ENCODE measurements around the gene FAAP20. TPM values are rescaled to one million over a fixed set of nuclear protein-coding genes. Genes with fewer than 3 reads are reported as not detected.
A peak's percentile ranks its signal among the peaks of the same experiment; 100 is the strongest.

Gene FAAP20
- total and polyA plus RNA-seq, 2 of the 8 experiments (the other 6 are each of a cell fraction or from before 2014, with no cell fraction given): 58.4 to 99.8 TPM

DNA sequence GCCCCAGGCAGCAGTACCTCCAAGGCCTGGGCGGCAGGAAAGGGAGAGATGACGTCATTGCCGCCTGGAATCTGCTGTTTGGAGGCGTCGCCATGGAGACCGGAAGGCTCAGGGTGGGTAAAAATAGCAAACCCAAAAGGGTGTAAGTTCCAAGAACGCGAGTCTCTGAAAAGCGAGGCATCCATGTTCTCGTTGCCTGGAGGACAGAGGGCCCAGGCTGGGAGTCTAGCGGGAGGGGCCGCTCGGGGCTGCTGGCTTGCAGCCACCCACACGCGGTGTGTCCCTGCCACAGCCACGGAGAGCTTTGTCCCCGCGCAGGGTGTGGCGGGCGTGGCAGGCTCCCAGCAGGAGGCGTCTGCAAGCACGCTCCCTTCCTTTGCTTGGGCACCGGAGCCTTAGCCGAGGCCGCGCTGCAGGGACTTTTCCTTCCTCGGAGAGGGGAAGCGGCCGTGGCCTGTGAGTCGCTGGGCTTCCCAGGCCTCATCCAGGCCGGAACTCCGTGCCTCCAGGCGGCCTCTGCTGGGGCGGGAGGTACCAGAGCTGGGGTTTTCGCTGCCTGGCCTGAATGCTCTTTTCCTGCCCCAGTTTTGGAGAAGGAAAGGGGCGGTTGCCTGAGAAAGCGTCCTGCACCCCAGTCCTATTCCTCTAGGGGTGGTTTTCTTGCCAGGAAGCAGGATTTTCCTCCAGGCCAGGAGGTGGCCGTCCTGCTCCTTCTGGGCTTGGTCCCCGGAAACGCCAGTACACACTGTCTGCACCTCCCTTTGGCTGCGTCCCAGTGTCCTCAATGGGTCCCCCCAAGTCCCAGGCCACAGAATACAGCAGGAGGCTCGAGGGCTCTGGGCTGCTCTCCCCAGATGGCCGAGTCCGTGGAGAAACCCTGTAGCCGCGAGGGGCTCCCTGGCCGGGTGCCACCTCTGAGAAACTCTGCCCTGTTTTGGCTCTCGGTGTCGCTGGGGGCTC lies 18.2 kb upstream of the FAAP20 start (continued):
- TF ChIP-seq GABPA (IDR thresholded peaks at IDR 0.05; ENCODE audit: borderline replicate concordance, insufficient read depth, low read length): no peak
- TF ChIP-seq CHD2 (IDR thresholded peaks at IDR 0.05; ENCODE audit: low read length): no peak
- TF ChIP-seq JUND (IDR thresholded peaks at IDR 0.05; ENCODE audit: low read length): peak; percentile 99
- TF ChIP-seq POLR2A (IDR thresholded peaks at IDR 0.05; ENCODE audit: control extremely low read depth in 1 of 2, low read depth in 2 of 2, low read length in 2 of 2): peak in 1 of 2 experiments; percentile 87; a peak in 2 of 3 replicates
- no peak for TF ChIP-seq GTF2F1 (IDR thresholded peaks at IDR 0.05; ENCODE audit: borderline replicate concordance, low read depth, low read length)
- no peak for TF ChIP-seq SRF (IDR thresholded peaks at IDR 0.05; ENCODE audit: low read depth, low read length)
- no peak for TF ChIP-seq SAP30 (IDR thresholded peaks at IDR 0.05; ENCODE audit: insufficient read depth, insufficient replicate concordance, low read length)
- TF ChIP-seq KDM5A (IDR thresholded peaks at IDR 0.05; ENCODE audit: low read length): no peak
- TF ChIP-seq CBX8 (IDR thresholded peaks at IDR 0.05; ENCODE audit: borderline replicate concordance, low read depth, low read length): no peak
- TF ChIP-seq RFX5 (IDR thresholded peaks at IDR 0.05; ENCODE audit: borderline replicate concordance, low read depth, low read length): no peak
- no peak for TF ChIP-seq SIRT6 (IDR thresholded peaks at IDR 0.05; ENCODE audit: low read length)
- TF ChIP-seq TEAD4 (IDR thresholded peaks at IDR 0.05; ENCODE audit: low read depth, low read length): peak; percentile 92
- TF ChIP-seq SUZ12 (IDR thresholded peaks at IDR 0.05; ENCODE audit: low read length): no peak; the same call in 1 of the 2 replicates
- no peak for TF ChIP-seq BCL11A (IDR thresholded peaks at IDR 0.05; ENCODE audit: low read depth in 2 of 2, low read length in 2 of 2)
- no peak for TF ChIP-seq NRF1 (IDR thresholded peaks at IDR 0.05; ENCODE audit: low read depth, low read length)
- TF ChIP-seq SP4 (IDR thresholded peaks at IDR 0.05; ENCODE audit: low read length): no peak
- TF ChIP-seq ATF3 (IDR thresholded peaks at IDR 0.05; ENCODE audit: insufficient read depth, low read depth, low read length): no peak
- TF ChIP-seq HDAC2 (IDR thresholded peaks at IDR 0.05; ENCODE audit: borderline replicate concordance in 1 of 2, low read depth in 2 of 2, low read length in 2 of 2): 0 out of 4 replicates have a peak, but pooled peaks of 1 of the 2 experiments have one; percentile 31
- no peak for TF ChIP-seq NANOG (IDR thresholded peaks at IDR 0.05; ENCODE audit: insufficient read depth, low read depth, low read length, poor library complexity, severe bottlenecking)
- TF ChIP-seq JUN (IDR thresholded peaks at IDR 0.05; ENCODE audit: low read depth, low read length): peak; percentile 93
- no peak for TF ChIP-seq RNF2 (IDR thresholded peaks at IDR 0.05; ENCODE audit: borderline replicate concordance, low read depth, low read length, missing control alignments, poor library complexity, severe bottlenecking)
- TF ChIP-seq EGR1 (IDR thresholded peaks at IDR 0.05; ENCODE audit: borderline replicate concordance, low read depth, low read length): no peak
- TF ChIP-seq POU5F1 (IDR thresholded peaks at IDR 0.05; ENCODE audit: low read depth, low read length): no peak

Measured in H1 (cell line).